Measurements from ENCODE around the gene ZFP90.

DNA sequence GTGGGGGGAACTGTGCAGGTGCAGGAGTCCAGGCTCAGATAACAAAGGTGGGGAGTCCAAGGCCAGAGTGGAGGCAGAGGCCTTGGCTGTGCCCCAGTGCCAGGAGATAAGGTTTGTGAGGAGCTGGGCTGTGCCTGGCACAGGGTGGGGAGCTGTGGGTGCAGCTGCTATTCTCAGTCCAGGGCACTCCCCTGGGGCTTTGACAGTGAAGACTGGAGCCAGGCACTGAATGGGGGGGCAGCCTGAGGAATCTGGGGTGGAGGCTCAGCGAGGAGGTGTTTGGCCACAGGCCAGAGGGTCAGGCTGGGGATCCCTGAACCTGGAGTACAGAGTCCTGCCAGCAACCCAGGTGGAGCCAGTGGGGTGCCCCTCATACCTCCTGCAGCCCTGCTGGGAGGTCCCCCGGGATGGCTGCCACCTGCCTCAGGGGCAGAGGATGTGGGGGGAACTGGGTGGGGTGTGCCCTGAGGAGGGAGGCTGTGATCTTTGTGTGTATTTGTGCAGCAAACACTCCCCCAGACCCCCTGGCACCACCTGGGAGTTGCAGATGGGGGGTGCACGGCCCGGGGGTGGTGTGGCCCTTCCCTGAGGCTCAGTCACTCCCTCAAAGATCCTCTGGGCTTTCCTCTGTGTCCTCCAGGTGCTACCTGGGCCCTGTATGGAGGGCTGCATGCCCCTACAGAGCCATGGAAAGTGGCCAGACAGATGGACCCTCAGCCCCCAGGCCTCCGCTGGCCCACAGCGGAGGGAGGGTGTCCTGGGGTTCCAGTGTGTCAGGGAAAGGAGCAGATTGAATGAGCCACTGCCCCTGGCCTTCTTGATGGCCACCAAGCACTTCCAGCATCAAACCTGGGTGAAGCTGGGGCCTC, 46.3 kb upstream of the ZFP90 start:
- TF ChIP-seq, protein P1, sequence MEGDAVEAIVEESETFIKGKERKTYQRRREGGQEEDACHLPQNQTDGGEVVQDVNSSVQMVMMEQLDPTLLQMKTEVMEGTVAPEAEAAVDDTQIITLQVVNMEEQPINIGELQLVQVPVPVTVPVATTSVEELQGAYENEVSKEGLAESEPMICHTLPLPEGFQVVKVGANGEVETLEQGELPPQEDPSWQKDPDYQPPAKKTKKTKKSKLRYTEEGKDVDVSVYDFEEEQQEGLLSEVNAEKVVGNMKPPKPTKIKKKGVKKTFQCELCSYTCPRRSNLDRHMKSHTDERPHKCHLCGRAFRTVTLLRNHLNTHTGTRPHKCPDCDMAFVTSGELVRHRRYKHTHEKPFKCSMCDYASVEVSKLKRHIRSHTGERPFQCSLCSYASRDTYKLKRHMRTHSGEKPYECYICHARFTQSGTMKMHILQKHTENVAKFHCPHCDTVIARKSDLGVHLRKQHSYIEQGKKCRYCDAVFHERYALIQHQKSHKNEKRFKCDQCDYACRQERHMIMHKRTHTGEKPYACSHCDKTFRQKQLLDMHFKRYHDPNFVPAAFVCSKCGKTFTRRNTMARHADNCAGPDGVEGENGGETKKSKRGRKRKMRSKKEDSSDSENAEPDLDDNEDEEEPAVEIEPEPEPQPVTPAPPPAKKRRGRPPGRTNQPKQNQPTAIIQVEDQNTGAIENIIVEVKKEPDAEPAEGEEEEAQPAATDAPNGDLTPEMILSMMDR (conservative IDR thresholded peaks at IDR 0.05): no peak
- TF ChIP-seq EZH2 (IDR thresholded peaks at IDR 0.05; ENCODE audit: low read depth): no peak

Data from PC-9 (cell line).